CD14-positive monocyte (primary cell): Measurements from ENCODE around the gene DSTN. TPM values are rescaled to one million over a fixed set of nuclear protein-coding genes. Genes with fewer than 3 reads are reported as not detected.
A peak's percentile ranks its signal among the peaks of the same experiment; 100 is the strongest.

Source experiments
- DNase-seq, 3 donors: peaks; one replicate each; pipeline ENCODE4 v3.0.0-alpha.2; 2011 to 2022
- H2AFZ ChIP-seq: 2 replicates; pipeline ENCODE4 v1.6.0; 2012; ENCODE audit warnings: mild to moderate bottlenecking, low read depth, low read length, inconsistent platforms; ENCODE audit not compliant: insufficient read depth, poor library complexity, severe bottlenecking
- H3K27ac ChIP-seq, 2 donors: 1 replicate in 1 of 2; 2 replicates in 1 of 2; pipeline ENCODE4 v1.5.1; 2012 to 2013; ENCODE audit warnings: low read length in 2 of 2, control low read depth in 1 of 2, inconsistent platforms in 1 of 2, low read depth in 1 of 2, mild to moderate bottlenecking in 1 of 2
- H3K27me3 ChIP-seq, 2 donors: one replicate each; pipeline versions ENCODE4 v1.6.0 to v1.6.1; 2011 to 2013; ENCODE audit warnings: low read length in 2 of 2; ENCODE audit not compliant: control insufficient read depth in 2 of 2, insufficient read depth in 2 of 2
- H3K36me3 ChIP-seq, 2 donors: replicated peaks in 1 of 2; 1 replicate in 1 of 2; 2 replicates in 1 of 2; pipeline versions ENCODE4 v1.5.1 to v1.6.1; 2012 to 2013; ENCODE audit warnings: low read length in 2 of 2, control low read depth in 1 of 2, inconsistent platforms in 1 of 2, mild to moderate bottlenecking in 1 of 2; ENCODE audit not compliant: insufficient read depth in 2 of 2, control insufficient read depth in 1 of 2
- H3K4me1 ChIP-seq, 2 donors: 1 replicate in 1 of 2; 2 replicates in 1 of 2; pipeline versions ENCODE4 v1.5.1 to v1.6.1; 2012 to 2013; ENCODE audit warnings: low read length in 2 of 2, control low read depth in 1 of 2, inconsistent platforms in 1 of 2, mild to moderate bottlenecking in 1 of 2, moderate library complexity in 1 of 2; ENCODE audit not compliant: insufficient read depth in 2 of 2, control insufficient read depth in 1 of 2
- H3K4me2 ChIP-seq: replicated peaks from 2 replicates; pipeline ENCODE3; 2012; ENCODE audit warnings: low read length, moderate library complexity, mild to moderate bottlenecking; ENCODE audit not compliant: poor library complexity, severe bottlenecking; ENCODE audit errors: extremely low read depth
- H3K4me3 ChIP-seq, 3 experiments: fragments of 200-600 bp in 1 of 3; sonication (generic) in 1 of 3; replicated peaks in 1 of 3; 1 replicate in 2 of 3; 2 replicates in 1 of 3; pipeline ENCODE4 v1.5.1; 2011 to 2013; ENCODE audit warnings: low read length in 3 of 3, mild to moderate bottlenecking in 3 of 3, control low read depth in 2 of 3, low read depth in 2 of 3, inconsistent platforms in 1 of 3, moderate library complexity in 1 of 3
- H3K79me2 ChIP-seq: 2 replicates; pipeline ENCODE4 v1.6.0; 2012; ENCODE audit warnings: mild to moderate bottlenecking, control low read depth, inconsistent platforms, low read length, moderate library complexity; ENCODE audit not compliant: insufficient read depth
- H3K9ac ChIP-seq: 2 replicates; pipeline ENCODE4 v1.6.0; 2017; ENCODE audit warnings: low read length, mild to moderate bottlenecking; ENCODE audit not compliant: insufficient read depth, poor library complexity, severe bottlenecking
- H3K9me3 ChIP-seq, 2 donors: replicated peaks in 1 of 2; 1 replicate in 1 of 2; 2 replicates in 1 of 2; pipeline versions ENCODE4 v1.5.1 to v1.6.1; 2012 to 2013; ENCODE audit warnings: low read length in 2 of 2, control low read depth in 1 of 2; ENCODE audit not compliant: control insufficient read depth in 1 of 2, insufficient read depth in 1 of 2
- H4K20me1 ChIP-seq: 2 replicates; pipeline ENCODE4 v1.6.0; 2012; ENCODE audit warnings: mild to moderate bottlenecking, low read length, control low read depth, moderate library complexity; ENCODE audit not compliant: insufficient read depth
- H3K27ac Mint-ChIP-seq, 7 donors: one replicate each; pipeline ENCODE4 v1.8.0; 2020; ENCODE audit warnings: mild to moderate bottlenecking in 7 of 7, mixed read lengths in 7 of 7, moderate library complexity in 6 of 7, inconsistent platforms in 2 of 7
- H3K27me3 Mint-ChIP-seq, 3 donors: one replicate each; pipeline ENCODE4 v1.8.0; 2021 to 2022; ENCODE audit warnings: low read depth in 3 of 3, mild to moderate bottlenecking in 3 of 3, mixed read lengths in 3 of 3, moderate library complexity in 3 of 3, inconsistent platforms in 1 of 3
- H3K36me3 Mint-ChIP-seq, 2 donors: one replicate each; pipeline ENCODE4 v1.8.0; 2020; ENCODE audit warnings: mixed read lengths in 2 of 2, inconsistent platforms in 1 of 2, mild to moderate bottlenecking in 1 of 2
- H3K4me1 Mint-ChIP-seq: one replicate; pipeline ENCODE4 v1.8.0; 2020; ENCODE audit warnings: mild to moderate bottlenecking, mixed read lengths
- H3K4me3 Mint-ChIP-seq, 2 donors: one replicate each; pipeline ENCODE4 v1.8.0; 2020; ENCODE audit warnings: mild to moderate bottlenecking in 2 of 2, mixed read lengths in 2 of 2, moderate library complexity in 1 of 2
- H3K9me3 Mint-ChIP-seq, 7 donors: one replicate each; pipeline ENCODE4 v1.8.0; 2020 to 2022; ENCODE audit warnings: mixed read lengths in 7 of 7, mild to moderate bottlenecking in 6 of 7, moderate library complexity in 6 of 7, inconsistent platforms in 2 of 7
- CTCF ChIP-seq: fragments of 200-600 bp; IDR thresholded peaks from one replicate; pipeline ENCODE4 v1.8.0; 2022; ENCODE audit warnings: antibody characterized with exemption, mild to moderate bottlenecking
- WGBS: methylation state at CpG from one replicate; pipeline ENCODE4 v1.1.5; 2013; ENCODE audit warnings: missing lambda C conversion rate; ENCODE audit not compliant: insufficient coverage; 5-methylcytosine and 5-hydroxymethylcytosine counted together
- intact Hi-C, 2 donors: fragments of 100-400 bp; cut with micrococcal nuclease; formaldehyde crosslinking; loops; one replicate each; pipeline versions ENCODE4 v1.15.0 to v1.15.1; 2023
- polyA plus RNA-seq, 3 donors: library from polyadenylated mRNA; depleted of rRNA in 1 of 3; unstranded in 2 of 3; stranded (reverse) in 1 of 3; fragments of 300-500 nt in 2 of 3; fragments of >200 nt in 1 of 3; fragmentation: Illumina TruSeq in 2 of 3; gene quantifications; 1 replicate in 2 of 3; 2 replicates in 1 of 3; pipeline ENCODE4 v1.2.3, GENCODE V29; 2012 to 2021

DSTN gene
- polyA plus RNA-seq, 3 donors = 15.6 to 63.8 (median 58.4) TPM

- H3K36me3 ChIP-seq = no peaks in the 10 kb centered on the region
- no peaks in the 10 kb centered on the region for H4K20me1 ChIP-seq
- no peak overlapping the region for H3K4me3 ChIP-seq
- no peak for TF ChIP-seq CTCF
- Mint-ChIP-seq H3K9me3 (no peaks in the 10 kb centered on the region), H3K4me3 (no peak overlapping the region), H3K36me3 (no peaks in the 10 kb centered on the region), H3K4me1 (peaks cover 5% of the 10 kb centered on the region), H3K27ac (no peak overlapping the region), H3K27me3 (peaks cover 2 to 14% (median 6%) of the 10 kb centered on the region in 3 donors)
- peaks cover 0 to 3% of the 10 kb centered on the region in 2 donors for H3K4me1 ChIP-seq
- DNase-seq = no peak
- H3K9me3 ChIP-seq = no peaks in the 10 kb centered on the region
- WGBS = 100% methylated on average over 2 of the region's 3 CpGs
- H3K9ac ChIP-seq = no peak overlapping the region
- no peak overlapping the region for H3K4me2 ChIP-seq
- no peaks in the 10 kb centered on the region for H3K79me2 ChIP-seq
- intact Hi-C loops = loop anchor here (2.0 to 10.0 kb wide), 4 partner anchors 31 to 357 kb away; no protein-coding TSS in a partner anchor
- no peak overlapping the region for H2AFZ ChIP-seq
- H3K27me3 ChIP-seq = no peaks in the 10 kb centered on the region
- no peak overlapping the region for H3K27ac ChIP-seq
Measured at GRCh38 chr20:17537959-17538358, 31.9 kb upstream of the DSTN start.

GRCh38 chr20:17538517-17539170, 31.2 kb upstream of the DSTN start:
- no peaks in the 10 kb centered on the region for H3K9me3 Mint-ChIP-seq
- no peak overlapping the region for H2AFZ ChIP-seq
- H3K27ac ChIP-seq = no peak overlapping the region
- no peak overlapping the region for H3K4me3 ChIP-seq
- no peaks in the 10 kb centered on the region for H3K36me3 Mint-ChIP-seq
- H3K4me1 Mint-ChIP-seq = peaks cover 2% of the 10 kb centered on the region
- H3K4me3 Mint-ChIP-seq = no peak overlapping the region
- H3K79me2 ChIP-seq = no peaks in the 10 kb centered on the region
- H3K4me2 ChIP-seq = no peak overlapping the region
- no peak overlapping the region for H3K9ac ChIP-seq
- intact Hi-C loops = loop anchor here in 1 of 2 donors (10.0 kb wide), 1 partner anchor 356 kb away; no protein-coding TSS in a partner anchor
- H3K4me1 ChIP-seq = no peaks in the 10 kb centered on the region
- no peaks in the 10 kb centered on the region for H3K9me3 ChIP-seq
- peaks cover 2 to 14% (median 6%) of the 10 kb centered on the region in 3 donors for H3K27me3 Mint-ChIP-seq
- peak overlapping the region in 1 of 7 donors; percentile 18 for H3K27ac Mint-ChIP-seq
- WGBS = 55% methylated on average over 5 of the region's 7 CpGs
- H4K20me1 ChIP-seq = no peaks in the 10 kb centered on the region
- no peaks in the 10 kb centered on the region for H3K36me3 ChIP-seq
- no peak for TF ChIP-seq CTCF
- H3K27me3 ChIP-seq = no peaks in the 10 kb centered on the region
- DNase-seq = peak in 2 of 3 donors; percentile 10 to 43
